Right atrium auricular region (tissue), 2 donors: ENCODE data around the gene QRICH2. TPM values are rescaled to one million over a fixed set of nuclear protein-coding genes. Genes with fewer than 3 reads are reported as not detected.

ENCODE experiments used
- DNase-seq: peaks from one replicate; pipeline ENCODE4 v3.0.0-alpha.2; 2019; ENCODE audit warnings: low spot score
- H3K27ac ChIP-seq, 2 donors: fragments of 200-600 bp; sonication (generic); 1 replicate in 1 of 2; 2 replicates in 1 of 2; pipeline ENCODE4 v1.5.1; 2016 to 2019
- H3K27me3 ChIP-seq, 2 donors: fragments of 200-600 bp; sonication (generic); one replicate each; pipeline versions ENCODE4 v1.5.1 to v1.6.0; 2017 to 2019
- H3K36me3 ChIP-seq: fragments of 200-600 bp; sonication (generic); one replicate; pipeline ENCODE4 v1.5.1; 2016
- H3K4me1 ChIP-seq, 2 donors: fragments of 200-600 bp; sonication (generic); one replicate each; pipeline versions ENCODE4 v1.5.1 to v1.6.0; 2017 to 2019
- H3K4me3 ChIP-seq, 2 donors: fragments of 200-600 bp; sonication (generic); 1 replicate in 1 of 2; 2 replicates in 1 of 2; pipeline ENCODE4 v1.5.1; 2017 to 2019; ENCODE audit warnings: mild to moderate bottlenecking in 1 of 2, moderate library complexity in 1 of 2
- H3K9me3 ChIP-seq, 2 donors: fragments of 200-600 bp; sonication (generic); one replicate each; pipeline ENCODE4 v1.5.1; 2019
- total RNA-seq, 2 donors: library from RNA; depleted of rRNA; stranded (reverse); fragments of >200 nt; gene quantifications; one replicate each; pipeline ENCODE4 v1.1.0, GENCODE V29; 2016
- TF ChIP-seq, protein P1 (sequence below), 2 donors: fragments of 200-600 bp; sonication (generic); IDR thresholded peaks; one replicate each; pipeline ENCODE4 v1.5.1; 2019; ENCODE audit warnings: antibody characterized with exemption in 2 of 2

Gene QRICH2, protein sequence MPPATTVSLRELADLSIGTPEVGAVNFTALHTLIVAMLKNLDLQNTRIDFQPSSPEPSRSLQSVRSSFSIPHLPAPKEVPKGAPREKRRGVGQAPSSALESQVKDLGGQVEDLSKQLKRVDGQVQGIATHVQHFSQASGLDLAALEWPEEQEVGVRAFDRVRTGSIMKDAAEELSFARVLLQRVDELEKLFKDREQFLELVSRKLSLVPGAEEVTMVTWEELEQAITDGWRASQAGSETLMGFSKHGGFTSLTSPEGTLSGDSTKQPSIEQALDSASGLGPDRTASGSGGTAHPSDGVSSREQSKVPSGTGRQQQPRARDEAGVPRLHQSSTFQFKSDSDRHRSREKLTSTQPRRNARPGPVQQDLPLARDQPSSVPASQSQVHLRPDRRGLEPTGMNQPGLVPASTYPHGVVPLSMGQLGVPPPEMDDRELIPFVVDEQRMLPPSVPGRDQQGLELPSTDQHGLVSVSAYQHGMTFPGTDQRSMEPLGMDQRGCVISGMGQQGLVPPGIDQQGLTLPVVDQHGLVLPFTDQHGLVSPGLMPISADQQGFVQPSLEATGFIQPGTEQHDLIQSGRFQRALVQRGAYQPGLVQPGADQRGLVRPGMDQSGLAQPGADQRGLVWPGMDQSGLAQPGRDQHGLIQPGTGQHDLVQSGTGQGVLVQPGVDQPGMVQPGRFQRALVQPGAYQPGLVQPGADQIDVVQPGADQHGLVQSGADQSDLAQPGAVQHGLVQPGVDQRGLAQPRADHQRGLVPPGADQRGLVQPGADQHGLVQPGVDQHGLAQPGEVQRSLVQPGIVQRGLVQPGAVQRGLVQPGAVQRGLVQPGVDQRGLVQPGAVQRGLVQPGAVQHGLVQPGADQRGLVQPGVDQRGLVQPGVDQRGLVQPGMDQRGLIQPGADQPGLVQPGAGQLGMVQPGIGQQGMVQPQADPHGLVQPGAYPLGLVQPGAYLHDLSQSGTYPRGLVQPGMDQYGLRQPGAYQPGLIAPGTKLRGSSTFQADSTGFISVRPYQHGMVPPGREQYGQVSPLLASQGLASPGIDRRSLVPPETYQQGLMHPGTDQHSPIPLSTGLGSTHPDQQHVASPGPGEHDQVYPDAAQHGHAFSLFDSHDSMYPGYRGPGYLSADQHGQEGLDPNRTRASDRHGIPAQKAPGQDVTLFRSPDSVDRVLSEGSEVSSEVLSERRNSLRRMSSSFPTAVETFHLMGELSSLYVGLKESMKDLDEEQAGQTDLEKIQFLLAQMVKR (N-terminal part only)
- 1 to 10 TPM; 1.1 to 1.2 TPM for total RNA-seq

DNA sequence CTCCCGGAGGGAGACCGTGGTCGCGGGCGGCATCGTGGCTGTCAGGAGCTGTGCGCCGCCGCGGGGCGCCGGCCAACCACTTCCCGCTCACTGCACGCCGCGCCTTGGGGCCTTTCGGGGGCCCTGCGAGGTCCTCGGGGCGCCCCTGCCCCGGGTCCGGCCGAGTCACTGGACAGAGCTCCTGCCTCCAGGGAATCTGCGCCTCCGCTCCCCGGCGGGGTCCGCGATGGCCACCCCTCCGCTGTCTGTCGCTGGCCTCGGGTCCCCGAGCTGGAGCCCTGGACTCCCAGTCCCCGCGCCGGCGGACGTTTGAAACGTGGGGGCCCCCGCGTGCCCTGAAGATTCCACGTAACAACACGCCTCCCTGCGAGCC lies at the start of gene QRICH2:
TSS of gene QRICH2 (minus strand) at position 311 of the 373 bp plus-strand sequence. CDS start at position 33, 278 bp downstream.
- Histone ChIP-seq H3K4me1 (no peaks in the 10 kb centered on the region), H3K4me3 (no peak within 1 kb of the TSS), H3K36me3 (peaks cover 24% of the 10 kb centered on the region), H3K27me3 (no peaks in the 10 kb centered on the region), H3K9me3 (no peaks in the 10 kb centered on the region), H3K27ac (no peak within 1 kb of the TSS)
- no peak for DNase-seq
- TF ChIP-seq, protein P1, sequence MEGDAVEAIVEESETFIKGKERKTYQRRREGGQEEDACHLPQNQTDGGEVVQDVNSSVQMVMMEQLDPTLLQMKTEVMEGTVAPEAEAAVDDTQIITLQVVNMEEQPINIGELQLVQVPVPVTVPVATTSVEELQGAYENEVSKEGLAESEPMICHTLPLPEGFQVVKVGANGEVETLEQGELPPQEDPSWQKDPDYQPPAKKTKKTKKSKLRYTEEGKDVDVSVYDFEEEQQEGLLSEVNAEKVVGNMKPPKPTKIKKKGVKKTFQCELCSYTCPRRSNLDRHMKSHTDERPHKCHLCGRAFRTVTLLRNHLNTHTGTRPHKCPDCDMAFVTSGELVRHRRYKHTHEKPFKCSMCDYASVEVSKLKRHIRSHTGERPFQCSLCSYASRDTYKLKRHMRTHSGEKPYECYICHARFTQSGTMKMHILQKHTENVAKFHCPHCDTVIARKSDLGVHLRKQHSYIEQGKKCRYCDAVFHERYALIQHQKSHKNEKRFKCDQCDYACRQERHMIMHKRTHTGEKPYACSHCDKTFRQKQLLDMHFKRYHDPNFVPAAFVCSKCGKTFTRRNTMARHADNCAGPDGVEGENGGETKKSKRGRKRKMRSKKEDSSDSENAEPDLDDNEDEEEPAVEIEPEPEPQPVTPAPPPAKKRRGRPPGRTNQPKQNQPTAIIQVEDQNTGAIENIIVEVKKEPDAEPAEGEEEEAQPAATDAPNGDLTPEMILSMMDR (IDR thresholded peaks at IDR 0.05) = no peak

DNA sequence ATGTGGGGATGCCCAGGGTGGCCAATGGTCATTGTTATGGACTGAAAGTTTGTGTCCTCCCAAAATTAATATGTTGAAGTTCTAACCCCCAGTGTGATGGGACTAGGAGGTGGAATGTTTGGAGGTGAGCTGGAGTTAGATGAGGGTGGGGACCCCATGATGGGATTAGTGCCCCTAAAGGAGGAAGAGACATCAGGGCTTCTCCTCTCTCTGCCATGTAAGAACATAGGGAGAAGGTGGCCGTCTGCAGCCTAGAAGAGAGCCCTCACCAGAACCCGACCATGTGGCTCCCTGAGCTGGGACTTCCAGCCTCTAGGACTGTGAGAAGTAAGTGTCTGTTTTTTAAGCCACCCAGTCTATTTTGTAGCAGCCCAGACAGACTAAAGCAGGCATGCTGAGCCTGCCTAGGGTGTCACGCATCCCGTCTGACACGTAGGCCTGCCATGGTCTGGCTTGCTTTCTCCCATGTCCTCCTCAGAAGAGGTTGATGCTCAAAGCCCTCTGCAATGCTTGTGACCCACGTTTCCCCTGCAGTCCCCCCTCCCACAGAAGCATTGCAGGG lies 49.6 kb upstream of the QRICH2 start:
- Histone ChIP-seq H3K4me1 (peaks cover 0 to 28% of the 10 kb centered on the region in 2 donors), H3K27me3 (no peaks in the 10 kb centered on the region), H3K4me3 (no peak overlapping the region), H3K36me3 (no peaks in the 10 kb centered on the region), H3K27ac (no peak overlapping the region), H3K9me3 (no peaks in the 10 kb centered on the region)
- TF ChIP-seq, protein P1 (IDR thresholded peaks at IDR 0.05) = no peak
- DNase-seq = no peak

DNA sequence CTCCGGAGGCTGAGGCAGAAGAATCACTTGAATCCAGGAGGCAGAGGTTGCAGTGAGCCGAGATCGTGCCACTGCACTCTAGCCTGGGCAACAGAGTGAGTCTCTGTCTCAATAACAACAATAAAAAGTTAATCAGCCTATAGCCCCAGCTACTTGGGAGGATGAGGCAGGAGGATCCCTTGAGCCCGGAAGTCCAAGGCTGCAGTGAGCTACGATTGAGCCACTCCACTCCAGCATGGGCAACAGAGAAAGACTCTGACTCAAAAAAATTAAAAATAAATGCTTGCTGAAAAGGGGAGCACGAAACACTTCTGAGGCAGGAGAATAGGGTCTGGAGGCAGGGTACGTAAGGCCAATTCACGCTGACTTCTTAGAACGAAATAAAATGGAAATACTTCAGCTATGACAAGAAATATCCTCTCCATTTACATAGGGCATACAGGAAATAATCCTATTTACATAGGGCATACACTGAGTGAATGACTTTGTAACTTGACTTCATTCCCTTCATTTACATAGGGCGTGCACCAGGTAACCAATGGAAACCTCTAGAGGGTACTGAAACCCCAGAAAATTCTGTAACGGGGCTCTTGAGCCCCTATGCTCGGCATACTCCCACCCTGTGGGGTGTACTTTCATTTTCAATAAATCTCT lies 48.9 kb upstream of the QRICH2 start:
- TF ChIP-seq, protein P1 (IDR thresholded peaks at IDR 0.05) = no peak
- no peaks in the 10 kb centered on the region for H3K27me3 ChIP-seq
- H3K36me3 ChIP-seq = no peaks in the 10 kb centered on the region
- no peak for DNase-seq
- no peak overlapping the region for H3K4me3 ChIP-seq
- no peaks in the 10 kb centered on the region for H3K9me3 ChIP-seq
- no peak overlapping the region for H3K27ac ChIP-seq
- H3K4me1 ChIP-seq = peaks cover 0 to 27% of the 10 kb centered on the region in 2 donors

DNA sequence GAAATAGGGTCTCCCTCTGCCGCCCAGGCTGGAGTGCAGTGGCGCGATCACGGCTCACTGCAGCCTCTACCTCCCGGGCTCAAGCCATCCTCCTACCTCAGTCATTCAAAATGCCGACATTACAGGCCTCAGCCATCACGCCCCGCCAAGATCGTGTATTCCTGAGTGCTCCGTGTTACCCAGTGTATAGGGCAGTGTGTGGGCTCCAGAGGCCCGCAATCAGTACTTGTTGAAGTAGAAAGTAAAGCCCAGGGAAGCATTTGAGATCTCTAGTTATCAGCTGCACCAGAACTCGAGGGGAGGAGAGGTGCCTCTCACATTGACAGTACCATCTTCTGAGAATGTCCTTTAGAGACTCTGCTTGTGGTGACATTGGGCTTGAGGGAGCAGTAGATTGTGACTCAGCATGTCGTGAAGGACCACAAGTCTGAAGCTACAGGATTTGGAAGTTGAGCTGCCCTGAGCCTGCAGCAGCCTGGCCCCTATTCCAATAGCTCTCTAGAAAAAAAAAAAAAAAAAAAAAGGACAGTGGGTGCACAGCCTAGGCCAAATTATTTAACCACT lies 46.8 kb upstream of the QRICH2 start:
- Histone ChIP-seq H3K36me3 (no peaks in the 10 kb centered on the region), H3K9me3 (no peaks in the 10 kb centered on the region), H3K27ac (no peak overlapping the region), H3K4me1 (peaks cover 0 to 25% of the 10 kb centered on the region in 2 donors), H3K4me3 (no peak overlapping the region), H3K27me3 (no peaks in the 10 kb centered on the region)
- TF ChIP-seq, protein P1 (IDR thresholded peaks at IDR 0.05) = no peak
- no peak for DNase-seq
